Stimulated activated CD8-positive, alpha-beta memory T cell treated with anti-CD3 and anti-CD28 coated beads, Interleukin-7, amount 100 ng/mL, for 1 hour (primary cell): ENCODE results near the gene PGAP3.
A peak's percentile ranks its signal among the peaks of the same experiment; 100 is the strongest.
"Not testable (repeated sequence)": the region's sequence is repeated elsewhere in the genome, so short reads cannot be mapped to it uniquely, and the experiment has no call there.

Experiments
- DNase-seq, 2 donors: peaks; one replicate each; pipeline ENCODE4 v3.0.0-alpha.2; 2020; ENCODE audit warnings: low read depth in 2 of 2

Gene PGAP3

DNA sequence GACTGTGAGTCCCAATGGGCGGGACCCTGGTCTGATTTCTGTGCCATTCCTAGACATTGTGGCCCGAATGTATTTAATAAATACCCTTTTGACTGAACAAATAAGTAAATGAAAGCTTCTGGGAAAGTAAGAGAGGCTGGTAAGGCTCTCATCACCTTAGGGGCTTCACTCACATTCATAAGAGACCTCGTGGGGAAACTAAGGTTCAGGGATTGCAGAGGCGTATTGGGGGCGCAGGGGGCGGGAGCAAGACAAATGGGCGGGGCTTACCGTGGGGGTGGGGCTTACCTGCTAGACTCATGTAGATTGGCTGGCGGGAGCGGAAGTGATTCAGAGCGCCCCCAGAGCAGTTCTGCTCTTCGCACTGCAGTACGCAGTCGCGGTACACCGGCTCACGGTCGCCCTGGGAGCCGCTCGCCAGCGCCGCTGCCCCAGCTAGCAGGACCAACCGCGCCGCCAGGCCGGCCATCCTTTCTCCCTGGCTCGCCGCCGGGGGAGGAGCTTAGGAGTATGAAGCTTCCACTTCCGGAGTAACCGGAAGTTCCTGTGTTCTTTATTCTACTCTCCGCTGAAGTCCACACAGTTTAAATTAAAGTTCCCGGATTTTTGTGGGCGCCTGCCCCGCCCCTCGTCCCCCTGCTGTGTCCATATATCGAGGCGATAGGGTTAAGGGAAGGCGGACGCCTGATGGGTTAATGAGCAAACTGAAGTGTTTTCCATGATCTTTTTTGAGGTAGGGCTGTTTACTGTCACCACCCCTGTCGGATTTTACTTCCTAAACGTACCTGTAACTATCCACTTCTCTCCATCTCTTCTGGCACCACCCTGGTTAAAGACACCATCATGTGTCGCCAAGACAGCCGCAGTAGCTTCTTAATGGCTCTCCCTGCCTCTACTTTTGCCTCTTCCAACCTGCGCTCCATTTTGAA is at the start of gene PGAP3:
TSS of gene PGAP3 (minus strand) at position 512 of the 929 bp plus-strand sequence. CDS start at position 469, 43 bp downstream.
- DNase-seq, result peak; percentile 57 to 74

GRCh38 chr17:39737206-39737759 is 49.4 kb upstream of the PGAP3 start:
- no peak for DNase-seq

- DNase-seq, result no peak
Measured at GRCh38 chr17:39736319-39737165, 48.7 kb upstream of the PGAP3 start.

GRCh38 chr17:39735882-39736281 is 48.0 kb upstream of the PGAP3 start:
- DNase-seq, result no peak

- no peak for DNase-seq
Measured at GRCh38 chr17:39732586-39732985, 44.7 kb upstream of the PGAP3 start.

DNA sequence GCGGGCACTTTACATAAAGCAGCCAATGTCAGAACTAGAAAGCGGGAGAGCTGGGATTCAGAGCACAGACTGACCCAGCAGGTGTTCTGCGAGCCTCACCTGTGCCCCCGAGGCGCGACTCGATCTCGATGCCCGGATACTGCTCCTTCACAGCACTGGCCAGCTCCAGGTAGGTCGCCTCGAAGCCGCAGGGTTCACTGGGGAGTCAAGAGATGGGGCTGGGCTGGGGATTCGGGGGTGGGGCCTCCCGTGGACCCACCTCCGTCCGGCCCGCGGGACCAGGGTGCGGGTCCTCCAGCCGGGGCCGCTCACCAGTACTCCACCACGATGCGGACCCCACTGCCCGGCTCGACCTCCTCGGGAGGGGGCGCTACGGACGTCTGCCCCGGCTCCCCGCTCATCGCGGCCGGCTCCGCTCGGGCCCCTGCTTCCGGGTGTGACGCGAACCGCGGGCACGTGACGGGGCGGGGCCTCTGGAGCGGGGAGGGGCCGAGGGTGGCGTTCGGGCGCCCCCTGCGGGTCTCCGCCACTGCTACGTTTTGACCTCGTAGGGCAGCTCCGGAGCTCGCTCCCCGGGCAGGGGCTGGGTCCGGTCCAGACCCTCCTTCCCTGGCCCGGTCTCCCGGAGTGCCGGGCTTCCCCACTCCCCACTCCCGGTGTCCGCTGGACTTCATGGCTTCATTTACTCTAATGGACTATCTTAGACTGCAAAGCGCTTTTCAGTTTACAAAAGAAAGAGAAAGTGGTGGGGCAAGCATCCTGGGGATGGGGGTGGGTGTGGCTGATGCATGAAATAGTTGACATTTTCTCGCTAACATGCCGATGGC is 42.5 kb upstream of the PGAP3 start, which contains the start of gene MIEN1:
TSS of gene MIEN1 (minus strand) at position 438 of the 827 bp plus-strand sequence. CDS start at position 401, 37 bp downstream.
- DNase-seq, result peak; percentile 91 to 93

- DNase-seq, result no peak
Measured at GRCh38 chr17:39729280-39729851, 41.5 kb upstream of the PGAP3 start.

DNA sequence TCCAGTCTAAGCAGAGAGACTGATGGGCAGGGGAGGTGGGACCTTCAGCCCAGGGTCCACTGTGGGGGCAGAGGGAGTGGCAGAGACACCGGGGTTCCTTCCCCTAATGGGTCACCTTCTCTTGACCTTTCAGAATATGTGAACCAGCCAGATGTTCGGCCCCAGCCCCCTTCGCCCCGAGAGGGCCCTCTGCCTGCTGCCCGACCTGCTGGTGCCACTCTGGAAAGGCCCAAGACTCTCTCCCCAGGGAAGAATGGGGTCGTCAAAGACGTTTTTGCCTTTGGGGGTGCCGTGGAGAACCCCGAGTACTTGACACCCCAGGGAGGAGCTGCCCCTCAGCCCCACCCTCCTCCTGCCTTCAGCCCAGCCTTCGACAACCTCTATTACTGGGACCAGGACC is 39.7 kb upstream of the PGAP3 start:
- no peak for DNase-seq

DNA sequence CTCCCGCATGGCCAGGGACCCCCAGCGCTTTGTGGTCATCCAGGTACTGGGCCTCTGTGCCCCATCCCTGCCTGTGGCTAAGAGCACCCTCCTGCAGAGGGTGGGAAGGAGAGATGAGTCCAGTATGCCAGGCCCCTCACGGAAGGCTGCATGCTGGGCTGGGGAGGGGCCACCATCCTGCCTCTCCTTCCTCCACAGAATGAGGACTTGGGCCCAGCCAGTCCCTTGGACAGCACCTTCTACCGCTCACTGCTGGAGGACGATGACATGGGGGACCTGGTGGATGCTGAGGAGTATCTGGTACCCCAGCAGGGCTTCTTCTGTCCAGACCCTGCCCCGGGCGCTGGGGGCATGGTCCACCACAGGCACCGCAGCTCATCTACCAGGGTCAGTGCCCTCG is 38.8 kb upstream of the PGAP3 start:
- no peak for DNase-seq

GRCh38 chr17:39725923-39726322 is 38.1 kb upstream of the PGAP3 start:
- DNase-seq, result not testable (repeated sequence)

- no peak for DNase-seq
Measured at GRCh38 chr17:39724731-39725130, 36.9 kb upstream of the PGAP3 start.

GRCh38 chr17:39722965-39723848 is 35.4 kb upstream of the PGAP3 start:
- no peak for DNase-seq

DNA sequence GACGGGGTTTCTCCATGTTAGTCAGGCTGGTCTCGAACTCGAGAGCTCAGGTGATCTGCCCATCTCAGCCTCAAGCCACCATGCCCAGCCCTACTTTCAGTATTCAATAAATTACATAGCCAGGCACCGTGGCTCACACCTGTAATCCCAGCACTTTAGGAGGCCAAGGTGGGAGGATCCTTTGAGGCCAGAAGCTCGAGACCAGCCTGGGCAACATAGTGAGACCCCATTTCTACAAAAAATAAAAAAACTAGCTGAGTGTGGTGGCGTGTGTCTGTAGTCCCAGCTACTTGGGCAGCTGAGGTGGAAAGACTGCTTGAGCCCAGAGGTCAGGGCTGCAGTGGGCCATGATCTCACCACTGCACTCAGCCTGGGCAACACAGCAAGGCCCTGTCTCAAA is 34.2 kb upstream of the PGAP3 start:
- DNase-seq, result no peak

DNA sequence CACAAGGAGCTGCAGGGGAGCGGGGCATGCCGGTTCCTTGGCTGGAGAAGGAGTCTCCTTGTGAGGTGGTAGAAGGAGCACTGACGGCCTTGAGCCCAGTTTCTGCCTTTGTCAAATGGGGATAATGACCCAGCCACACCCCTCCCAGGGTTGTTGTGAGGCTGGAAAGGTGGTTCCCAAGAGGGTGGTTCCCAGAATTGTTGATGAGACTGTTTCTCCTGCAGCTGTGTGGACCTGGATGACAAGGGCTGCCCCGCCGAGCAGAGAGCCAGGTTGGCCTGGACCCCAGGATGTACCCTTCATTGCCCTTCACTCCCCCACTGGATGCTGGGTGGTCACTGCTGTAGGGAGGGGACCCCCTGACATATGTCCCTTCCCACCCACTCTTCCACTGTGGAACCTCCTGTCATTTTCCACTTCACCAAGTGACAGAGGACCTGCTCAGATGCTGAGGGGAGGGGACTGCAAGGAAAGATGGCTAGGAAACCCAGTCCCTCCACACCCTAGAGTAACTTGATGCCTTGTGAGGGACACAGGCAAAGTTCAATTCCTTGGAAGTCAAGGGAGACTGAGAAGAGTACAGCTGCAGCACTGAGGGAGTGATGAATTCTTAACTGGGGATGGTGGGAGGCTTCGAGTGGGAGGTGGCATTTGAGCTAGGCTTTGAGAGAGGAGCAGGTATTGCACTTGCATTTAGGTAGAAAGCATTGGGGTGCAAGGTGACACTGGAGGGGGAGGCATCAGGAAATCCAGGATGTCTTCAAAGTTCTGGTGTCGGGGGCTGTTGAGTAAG is 31.9 kb upstream of the PGAP3 start:
- no peak for DNase-seq

DNA sequence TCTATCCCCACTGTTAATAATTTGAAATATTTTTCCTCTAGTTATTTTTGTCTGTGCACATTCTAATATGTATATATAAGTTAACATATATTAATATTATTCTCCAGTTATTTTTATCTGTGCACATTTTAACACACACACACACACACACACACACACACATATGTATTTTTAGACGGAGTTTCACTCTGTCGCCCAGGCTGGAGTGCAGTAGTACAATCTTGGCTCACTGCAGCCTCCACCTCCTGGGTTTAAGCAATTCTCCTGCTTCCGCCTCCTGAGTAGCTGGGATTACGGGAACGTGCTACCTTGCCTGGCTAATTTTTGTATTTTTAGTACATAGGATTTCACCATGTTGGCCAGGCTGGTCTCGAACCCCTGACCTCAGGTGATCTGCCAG is 29.8 kb upstream of the PGAP3 start:
- DNase-seq, result no peak

GRCh38 chr17:39716879-39717536 is 29.2 kb upstream of the PGAP3 start:
- DNase-seq, result no peak

DNA sequence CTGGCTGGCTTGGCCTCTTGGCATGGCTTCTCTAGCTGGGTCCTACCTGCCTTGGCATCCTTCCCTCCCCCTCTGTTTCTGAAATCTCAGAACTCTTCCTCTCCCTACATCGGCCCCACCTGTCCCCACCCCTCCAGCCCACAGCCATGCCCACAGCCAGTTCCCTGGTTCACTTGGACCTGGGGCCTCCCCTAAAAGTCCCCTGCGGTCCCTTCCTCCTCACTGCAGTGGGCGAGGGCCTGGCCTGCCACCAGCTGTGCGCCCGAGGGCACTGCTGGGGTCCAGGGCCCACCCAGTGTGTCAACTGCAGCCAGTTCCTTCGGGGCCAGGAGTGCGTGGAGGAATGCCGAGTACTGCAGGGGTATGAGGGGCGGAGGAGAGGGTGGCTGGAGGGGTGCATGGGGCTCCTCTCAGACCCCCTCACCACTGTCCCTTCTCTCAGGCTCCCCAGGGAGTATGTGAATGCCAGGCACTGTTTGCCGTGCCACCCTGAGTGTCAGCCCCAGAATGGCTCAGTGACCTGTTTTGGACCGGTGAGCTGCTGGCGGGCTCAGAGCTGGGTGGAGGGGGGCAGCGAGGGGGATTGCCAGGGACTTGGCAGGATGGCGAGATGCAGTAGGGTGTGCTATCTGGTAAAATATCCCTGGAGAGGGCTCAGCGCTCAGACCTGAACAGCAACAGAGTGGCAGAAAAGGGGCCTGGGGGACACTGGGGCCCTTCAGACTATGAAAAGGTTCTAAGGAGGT is 28.4 kb upstream of the PGAP3 start:
- no peak for DNase-seq
